Mucosa of gallbladder (tissue), 1 donor: ENCODE data around the gene SUN1. TPM values are rescaled to one million over a fixed set of nuclear protein-coding genes. Genes with fewer than 3 reads are reported as not detected.
"Not testable (repeated sequence)": the region's sequence is repeated elsewhere in the genome, so short reads cannot be mapped to it uniquely, and the experiment has no call there.

Source experiments
- DNase-seq: peaks from one replicate; pipeline ENCODE4 v3.0.0-alpha.2; 2020; ENCODE audit warnings: low spot score
- total RNA-seq: library from RNA; stranded (reverse); gene quantifications from one replicate; pipeline ENCODE4 v1.2.1, GENCODE V29; 2021
- donor health status: DM: no; HTN: no; CAD: no.

The SUN1 gene
- 126 TPM for total RNA-seq

GRCh38 chr7:832167-832967 is at the start of gene SUN1:
Gene SUN1, plus strand, starts transcription at chr7:832476. Its CDS starts 49 bp downstream, at chr7:832525.
- DNase-seq, result no peak

- DNase-seq, result no peak
Observed at GRCh38 chr7:782718-783449, 49.4 kb upstream of the SUN1 start.

- no peak for DNase-seq
Observed at GRCh38 chr7:783556-784490, 48.5 kb upstream of the SUN1 start.

- no peak for DNase-seq
Observed at GRCh38 chr7:784971-785370, 47.3 kb upstream of the SUN1 start.

- DNase-seq, result no peak
Observed at GRCh38 chr7:785416-785815, 46.9 kb upstream of the SUN1 start.

GRCh38 chr7:786472-787255 is 45.6 kb upstream of the SUN1 start:
- peak; percentile 72 for DNase-seq

DNA sequence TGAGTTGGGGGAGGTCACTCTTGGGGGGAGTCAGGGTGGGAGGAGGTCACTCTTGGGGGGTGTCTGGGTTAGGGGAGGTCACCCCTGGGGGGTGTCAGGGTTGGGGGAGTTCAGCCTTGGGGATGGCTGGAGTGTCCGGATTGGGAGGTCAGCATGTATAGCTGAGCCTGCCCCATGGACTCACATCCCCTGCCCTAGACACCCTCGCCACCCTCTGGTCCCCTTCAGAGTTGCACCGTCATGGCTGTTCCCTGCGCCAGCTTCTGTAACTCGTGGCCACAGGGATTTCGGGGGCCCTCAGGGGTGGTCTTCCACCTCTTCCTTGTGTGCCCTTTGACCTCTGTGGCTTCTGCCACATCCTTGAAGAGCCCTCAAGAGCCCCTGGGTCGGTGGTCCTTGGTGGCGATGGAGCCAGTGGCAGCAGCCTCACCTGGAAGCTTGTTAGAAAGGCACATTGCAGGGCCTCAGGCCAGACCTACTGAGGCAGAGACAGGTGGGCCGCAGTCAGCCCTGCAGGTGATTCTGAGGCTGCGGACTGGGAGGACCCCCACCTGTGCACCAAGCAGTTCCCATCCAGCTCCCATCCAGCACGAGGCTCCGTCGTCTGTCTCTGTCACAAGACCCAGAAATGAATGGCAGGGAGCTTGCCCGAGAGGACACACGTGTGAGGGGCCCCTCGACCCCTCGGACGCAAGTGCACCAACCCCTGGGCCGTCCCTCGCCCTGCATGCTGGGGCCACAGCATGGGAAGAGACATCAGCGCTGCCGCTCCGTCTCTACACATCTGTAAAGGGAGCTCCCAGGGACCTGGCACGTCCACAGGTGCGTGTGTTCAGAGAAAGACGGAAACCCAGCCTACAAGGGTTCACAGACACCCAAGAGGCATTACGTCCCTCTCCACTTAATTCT is 44.7 kb upstream of the SUN1 start:
- no peak for DNase-seq

- DNase-seq, result no peak
Observed at GRCh38 chr7:791519-791918, 40.8 kb upstream of the SUN1 start.

- DNase-seq, result no peak
Observed at GRCh38 chr7:794207-794606, 38.1 kb upstream of the SUN1 start.

DNA sequence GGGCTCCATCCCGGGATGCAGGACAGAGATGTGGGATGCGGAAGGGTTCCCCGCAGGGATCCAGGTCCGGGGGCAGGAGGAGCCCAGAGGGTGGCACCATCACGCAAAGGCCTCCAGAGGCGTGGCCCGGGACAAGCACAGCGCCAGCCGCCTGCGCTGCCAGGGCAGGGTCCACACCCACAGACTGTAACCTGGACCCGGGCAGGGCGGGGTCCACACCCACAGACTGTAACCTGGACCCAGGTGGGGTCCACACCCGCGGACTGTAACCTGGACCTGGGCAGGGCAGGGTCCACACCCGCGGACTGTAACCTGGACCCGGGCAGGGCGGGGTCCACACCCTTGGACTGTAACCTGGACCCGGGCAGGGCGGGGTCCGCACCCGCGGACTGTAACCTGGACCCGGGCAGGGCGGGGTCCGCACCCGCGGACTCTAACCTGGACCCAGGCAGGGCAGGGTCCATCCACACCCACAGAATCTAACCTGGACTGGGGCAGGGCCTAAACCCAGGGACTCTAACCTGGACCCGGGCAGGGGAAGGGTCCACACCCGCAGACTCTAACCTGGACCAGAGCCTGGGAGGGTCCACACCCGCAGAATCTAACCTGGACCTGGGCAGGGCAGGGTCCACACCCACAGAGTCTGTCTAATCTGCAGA is 37.5 kb upstream of the SUN1 start:
- DNase-seq, result no peak

DNA sequence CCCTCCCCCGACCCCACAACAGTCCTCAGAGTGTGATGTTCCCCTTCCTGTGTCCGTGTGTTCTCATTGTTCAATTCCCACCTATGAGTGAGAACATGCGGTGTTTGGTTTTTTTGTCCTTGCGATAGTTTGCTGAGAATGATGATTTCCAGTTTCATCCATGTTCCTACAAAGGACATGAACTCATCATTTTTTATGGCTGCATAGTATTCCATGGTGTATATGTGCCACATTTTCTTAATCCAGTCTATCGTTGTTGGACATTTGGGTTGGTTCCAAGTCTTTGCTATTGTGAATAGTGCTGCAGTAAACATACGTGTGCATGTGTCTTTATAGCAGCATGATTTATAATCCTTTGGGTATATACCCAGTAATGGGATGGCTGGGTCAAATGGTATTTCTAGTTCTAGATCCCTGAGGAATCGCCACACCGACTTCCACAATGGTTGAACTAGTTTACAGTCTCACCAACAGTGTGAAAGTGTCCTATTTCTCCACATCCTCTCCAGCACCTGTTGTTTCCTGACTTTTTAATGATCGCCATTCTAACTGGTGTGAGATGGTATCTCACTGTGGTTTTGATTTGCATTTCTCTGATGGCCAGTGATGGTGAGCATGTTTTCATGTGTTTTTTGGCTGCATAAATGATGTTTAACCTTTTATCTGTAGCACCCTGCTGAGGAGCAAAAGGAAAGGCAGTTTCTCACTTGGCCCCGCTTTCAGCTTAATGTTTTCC is 35.7 kb upstream of the SUN1 start:
- DNase-seq, result not testable (repeated sequence)

GRCh38 chr7:798921-799470 is 33.3 kb upstream of the SUN1 start:
- DNase-seq, result no peak

- DNase-seq, result no peak
Observed at GRCh38 chr7:800692-801091, 31.6 kb upstream of the SUN1 start.

GRCh38 chr7:801351-801750 is 30.9 kb upstream of the SUN1 start:
- not testable (repeated sequence) for DNase-seq

GRCh38 chr7:801940-802381 is 30.3 kb upstream of the SUN1 start:
- DNase-seq, result peak; percentile 71

GRCh38 chr7:802500-803242 is 29.6 kb upstream of the SUN1 start:
- DNase-seq, result no peak

GRCh38 chr7:803243-803635 is 29.0 kb upstream of the SUN1 start:
- DNase-seq, result no peak

- not testable (repeated sequence) for DNase-seq
Observed at GRCh38 chr7:803796-804195, 28.5 kb upstream of the SUN1 start.
